Measurements from ENCODE around the gene ZNF841.
"Not testable (repeated sequence)": the region's sequence is repeated elsewhere in the genome, so short reads cannot be mapped to it uniquely, and the experiment has no call there.

ZNF841 gene

DNA sequence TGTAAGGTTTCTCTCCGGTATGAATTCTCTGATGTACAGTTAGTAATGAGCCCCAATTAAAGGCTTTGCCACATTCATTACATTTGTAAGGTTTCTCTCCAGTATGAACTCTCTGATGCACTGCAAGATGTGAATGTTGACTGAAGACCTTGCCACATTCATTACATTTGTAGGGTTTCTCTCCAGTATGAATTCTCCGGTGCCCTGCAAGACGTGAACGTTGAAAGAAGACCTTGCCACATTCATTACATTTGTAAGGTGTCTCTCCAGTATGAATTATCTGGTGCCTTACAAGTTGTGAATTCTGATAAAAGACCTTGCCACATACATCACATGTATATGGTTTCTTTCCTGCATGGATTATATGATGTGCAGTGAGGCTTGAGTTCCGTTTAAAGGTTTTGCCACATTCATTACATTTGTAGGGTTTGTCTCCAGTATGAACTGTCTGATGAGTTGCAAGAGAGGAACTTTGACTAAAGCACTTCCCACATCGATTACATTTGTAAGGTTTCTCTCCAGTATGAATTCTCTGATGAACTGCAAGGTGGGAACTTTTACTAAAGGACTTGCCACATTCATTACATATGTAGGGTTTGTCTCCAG lies 29.2 kb downstream of the ZNF841 start:
- no peak for DNase-seq (ENCODE audit: low read depth)

DNA sequence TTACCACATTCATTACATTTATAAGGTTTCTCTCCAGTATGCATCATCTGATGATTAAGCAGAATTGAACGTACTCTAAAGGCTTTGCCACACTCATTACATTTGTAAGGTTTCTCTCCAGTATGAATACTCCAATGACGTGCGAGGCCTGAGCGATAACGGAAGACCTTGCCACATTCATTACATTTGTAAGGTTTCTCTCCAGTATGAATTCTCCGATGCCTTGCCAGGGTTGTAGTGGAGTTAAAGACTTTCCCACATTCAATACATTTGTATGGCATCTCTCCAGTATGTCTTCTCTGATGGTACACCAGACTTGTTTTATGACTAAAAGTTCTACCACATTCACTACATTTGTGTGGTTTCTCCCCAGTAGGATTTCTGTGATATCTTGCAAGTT lies 30.2 kb downstream of the ZNF841 start:
- DNase-seq (ENCODE audit: low read depth), result no peak

- DNase-seq (ENCODE audit: low read depth), result not testable (repeated sequence)
Observed at GRCh38 chr19:52056480-52056879, 39.1 kb downstream of the ZNF841 start.

DNA sequence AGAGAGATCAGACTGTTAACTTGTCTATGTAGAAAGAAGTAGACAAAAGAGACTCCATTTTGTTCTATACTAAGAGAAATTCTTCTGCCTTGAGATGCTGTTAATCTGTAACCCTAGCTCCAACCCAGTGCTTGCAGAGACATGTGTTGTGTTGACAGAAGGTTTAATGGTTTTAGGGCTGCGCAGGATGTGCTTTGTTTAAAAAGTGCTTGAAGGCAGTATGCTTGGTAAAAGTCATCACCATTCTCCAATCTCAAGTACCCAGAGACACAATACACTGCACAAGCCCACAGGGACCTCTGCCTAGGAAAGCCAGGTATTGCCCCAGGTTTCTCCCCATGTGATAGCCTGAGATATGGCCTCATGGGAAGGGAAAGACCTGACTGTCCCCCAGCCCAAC lies 43.8 kb downstream of the ZNF841 start:
- DNase-seq (ENCODE audit: low read depth), result not testable (repeated sequence)

DNA sequence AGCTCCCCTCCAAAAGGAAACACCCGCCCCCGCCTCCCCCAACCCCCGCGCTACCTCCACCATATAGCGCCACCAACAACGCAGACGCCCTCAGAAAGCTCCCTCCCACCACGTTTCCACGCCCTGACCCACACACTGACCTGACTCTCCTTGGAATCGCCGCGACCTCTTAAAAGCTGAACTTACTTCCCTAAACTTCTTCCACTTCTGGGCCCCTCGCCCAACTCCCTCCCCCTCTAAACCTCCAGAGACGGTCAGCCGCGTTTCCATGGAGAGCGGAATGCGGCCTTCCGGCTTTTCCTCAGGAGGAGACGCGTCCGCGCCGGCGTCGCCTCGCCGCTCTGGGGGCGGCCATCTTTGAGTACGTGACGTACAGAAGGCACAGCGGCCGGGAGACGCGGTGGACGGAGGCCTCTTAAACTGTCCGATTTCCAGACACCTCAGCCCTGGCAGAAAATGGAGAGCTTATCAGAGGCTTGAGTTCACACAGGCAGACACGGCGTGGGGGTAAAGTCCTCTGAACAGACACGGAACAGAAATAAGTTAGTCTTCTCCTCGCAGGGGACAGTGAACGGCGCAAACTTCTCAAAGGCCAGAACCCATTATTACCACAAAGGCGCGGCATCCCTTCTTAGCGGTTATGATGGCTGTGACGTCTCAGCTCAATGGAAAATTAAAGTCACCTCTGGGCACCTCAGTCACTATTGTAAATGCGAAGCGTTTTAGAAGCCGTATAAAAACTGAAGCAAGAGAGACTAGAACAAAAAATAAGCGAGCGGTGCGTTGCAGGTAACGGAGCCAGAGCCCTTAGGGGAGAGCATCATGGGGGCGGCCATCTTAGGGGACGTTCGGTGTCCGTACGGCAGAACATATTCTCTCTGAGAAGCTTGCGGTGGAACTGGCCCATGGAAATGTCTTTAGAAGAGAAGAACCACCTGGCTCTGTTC lies 46.7 kb downstream of the ZNF841 start, which contains the start of gene ZNF432:
Gene ZNF432, minus strand, starts transcription at position 284 of the 947 bp plus-strand sequence. CDS start 1,970 bp downstream, outside the sequence.
- DNase-seq (ENCODE audit: low read depth), result peak; percentile 61

DNA sequence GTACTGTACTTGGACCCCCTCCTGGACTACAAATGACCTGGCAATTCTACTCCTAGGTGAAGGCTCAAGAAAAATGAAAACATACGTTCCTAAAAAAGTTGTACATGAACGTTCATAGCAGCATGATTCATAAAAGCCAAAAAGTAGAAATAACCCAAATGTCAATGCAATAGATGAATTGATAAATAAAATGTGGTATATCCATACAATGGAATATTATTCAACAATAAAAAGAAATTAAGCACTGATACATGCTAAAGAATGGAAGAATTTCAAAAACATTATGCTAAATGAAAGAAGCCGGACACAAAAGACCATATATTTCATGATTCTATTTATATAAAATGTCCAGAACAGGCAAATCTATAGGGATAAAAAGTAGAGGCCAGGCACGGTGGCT lies 56.4 kb downstream of the ZNF841 start:
- no peak for DNase-seq (ENCODE audit: low read depth)

GRCh38 chr19:52034051-52034728 lies 61.4 kb downstream of the ZNF841 start:
- no peak for DNase-seq (ENCODE audit: low read depth)

- no peak for DNase-seq (ENCODE audit: low read depth)
Observed at GRCh38 chr19:52028780-52029123, 66.8 kb downstream of the ZNF841 start.

DNA sequence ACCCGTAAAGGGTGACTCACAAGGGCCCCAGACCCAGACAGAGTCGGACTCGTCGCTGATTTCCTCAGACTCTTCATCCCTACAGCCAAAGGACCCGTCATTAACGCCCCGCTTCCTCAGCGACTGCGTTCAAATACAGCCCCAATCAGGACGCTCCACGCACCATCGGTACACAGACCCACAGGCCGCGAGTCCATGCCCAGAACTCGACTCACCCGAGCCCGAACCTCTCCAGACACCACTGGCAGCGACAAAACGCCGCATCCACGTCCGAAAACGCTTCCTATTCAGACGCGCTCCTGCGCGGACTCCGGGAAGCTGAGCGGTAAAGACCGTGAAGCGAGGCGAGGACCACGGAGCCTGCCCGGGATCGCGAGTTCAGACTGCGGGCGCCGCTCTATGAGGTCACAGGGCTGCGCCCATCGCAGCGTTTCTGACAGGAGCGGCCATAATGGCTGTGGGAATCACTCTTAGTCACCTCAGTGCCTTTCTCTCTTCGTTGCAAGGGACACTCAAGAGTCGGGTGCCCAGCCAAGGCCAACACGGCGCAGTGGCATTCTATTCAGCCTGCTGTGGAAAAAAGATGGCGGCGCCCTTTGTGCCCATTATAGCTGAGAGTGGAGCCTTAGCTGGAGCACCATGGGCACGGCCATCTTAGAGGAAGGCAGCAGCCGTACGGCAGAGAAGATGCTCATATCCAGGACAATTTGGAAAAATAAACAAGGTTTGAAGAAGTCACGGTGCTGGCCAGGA lies 67.4 kb downstream of the ZNF841 start, which contains the start of gene ZNF614:
Gene ZNF614, minus strand, starts transcription at position 353 of the 753 bp plus-strand sequence. CDS start 2,634 bp downstream, outside the sequence.
- peak; percentile 56 for DNase-seq (ENCODE audit: low read depth)

DNA sequence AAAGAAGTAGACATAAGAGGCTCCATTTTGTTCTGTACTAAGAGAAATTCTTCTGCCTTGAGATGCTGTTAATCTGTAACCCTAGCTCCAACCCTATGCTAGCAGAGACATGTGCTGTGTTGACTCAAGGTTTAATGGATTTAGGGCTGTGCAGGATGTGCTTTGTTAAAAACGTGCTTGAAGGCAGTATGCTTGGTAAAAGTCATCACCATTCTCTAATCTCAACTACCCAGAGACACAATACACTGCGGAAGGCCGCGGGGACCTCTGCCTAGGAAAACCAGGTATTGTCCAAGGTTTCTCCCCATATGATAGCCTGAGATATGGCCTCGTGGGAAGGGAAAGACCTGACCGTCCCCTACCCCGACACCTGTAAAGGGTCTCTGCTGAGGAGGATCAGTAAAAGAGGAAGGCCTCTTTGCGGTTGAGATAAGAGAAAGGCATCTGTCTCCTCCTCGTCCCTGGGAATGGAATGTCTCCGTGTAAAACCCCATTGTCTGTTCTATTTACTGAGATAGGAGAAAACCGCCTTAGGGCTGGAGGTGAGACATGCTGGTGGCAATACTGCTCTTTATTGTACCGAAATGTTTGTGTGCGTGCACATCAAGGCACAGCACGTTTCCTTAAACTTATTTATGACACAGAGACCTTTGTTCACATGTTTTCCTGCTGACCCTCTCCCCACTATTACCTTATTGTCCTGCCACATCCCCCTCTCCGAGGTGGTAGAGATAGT lies 69.1 kb downstream of the ZNF841 start:
- not testable (repeated sequence) for DNase-seq (ENCODE audit: low read depth)

GRCh38 chr19:52024478-52024877 lies 71.1 kb downstream of the ZNF841 start:
- not testable (repeated sequence) for DNase-seq (ENCODE audit: low read depth)

DNA sequence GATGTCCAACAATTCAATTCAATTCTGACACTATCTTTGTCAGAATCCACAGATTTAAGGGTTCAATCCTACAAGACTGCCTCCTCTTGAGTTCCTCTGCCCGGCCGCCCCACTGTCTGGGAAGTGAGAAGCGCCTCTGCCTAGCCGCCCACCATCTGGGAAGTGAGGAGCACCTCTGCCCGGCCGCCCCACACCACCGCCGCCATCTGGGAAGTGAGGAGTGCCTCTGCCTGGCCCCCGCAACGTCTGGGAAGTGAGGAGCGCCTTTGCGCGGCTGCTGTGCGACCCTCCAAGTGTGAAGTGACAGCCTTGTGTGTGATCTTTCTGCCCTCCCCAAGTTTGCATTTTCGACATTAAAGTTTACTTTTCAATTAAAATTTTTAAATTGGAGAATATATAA lies 73.4 kb downstream of the ZNF841 start:
- no peak for DNase-seq (ENCODE audit: low read depth)

DNA sequence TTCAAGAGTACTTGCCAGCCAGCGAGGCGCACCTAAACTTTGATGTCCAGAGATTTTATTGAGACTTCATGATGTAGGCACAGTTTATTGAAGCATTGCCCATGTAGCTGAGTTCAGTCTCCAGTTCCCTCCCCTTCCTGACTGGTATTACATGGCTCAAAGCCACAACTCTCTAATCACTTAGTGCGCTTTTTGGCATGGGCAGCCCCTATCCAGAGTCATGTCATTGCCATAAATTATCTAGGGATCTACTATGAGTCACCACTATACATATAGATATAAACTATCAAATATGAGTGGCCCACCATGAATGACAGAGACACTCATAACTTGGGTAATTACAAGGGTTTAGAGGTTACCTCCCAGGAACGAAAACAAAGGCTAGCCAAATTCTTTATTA lies 75.1 kb downstream of the ZNF841 start:
- DNase-seq (ENCODE audit: low read depth), result no peak
